Osteoblast (primary cell): ENCODE data around the gene ZXDC. TPM values are rescaled to one million over a fixed set of nuclear protein-coding genes. Genes with fewer than 3 reads are reported as not detected.

Experiments used
- DNase-seq: peaks from one replicate; pipeline ENCODE4 v3.0.0; 2011; ENCODE audit warnings: low spot score, mixed read lengths; ENCODE audit not compliant: insufficient read length; ENCODE audit errors: missing footprints
- H2AFZ ChIP-seq: 2 replicates; pipeline ENCODE4 v1.6.0; 2011; ENCODE audit warnings: mild to moderate bottlenecking, low read length
- H3K27ac ChIP-seq: 2 replicates; pipeline ENCODE4 v1.5.1; 2011; ENCODE audit warnings: mild to moderate bottlenecking, low read depth, low read length, moderate library complexity
- H3K27me3 ChIP-seq: 2 replicates; pipeline ENCODE4 v1.6.0; 2012; ENCODE audit warnings: mild to moderate bottlenecking, control low read depth, inconsistent platforms, low read length, moderate library complexity; ENCODE audit not compliant: insufficient read depth
- H3K36me3 ChIP-seq: 2 replicates; pipeline ENCODE4 v1.5.1; 2011; ENCODE audit warnings: mild to moderate bottlenecking, low read length, control low read depth, moderate library complexity; ENCODE audit not compliant: insufficient read depth
- H3K4me1 ChIP-seq: 2 replicates; pipeline ENCODE4 v1.5.1; 2011; ENCODE audit warnings: mild to moderate bottlenecking, low read length, control low read depth, moderate library complexity; ENCODE audit not compliant: insufficient read depth
- H3K4me2 ChIP-seq: 2 replicates; pipeline ENCODE4 v1.6.0; 2011; ENCODE audit warnings: mild to moderate bottlenecking, low read length; ENCODE audit not compliant: insufficient read depth
- H3K4me3 ChIP-seq: fragments of 200-600 bp; sonication (generic); 3 replicates; pipeline ENCODE4 v1.5.1; 2012; ENCODE audit warnings: mild to moderate bottlenecking, low read length, inconsistent platforms; ENCODE audit not compliant: insufficient read depth
- H3K79me2 ChIP-seq: 2 replicates; pipeline ENCODE4 v1.6.0; 2012; ENCODE audit warnings: mild to moderate bottlenecking, low read length, control low read depth, inconsistent platforms; ENCODE audit not compliant: insufficient read depth
- H3K9me3 ChIP-seq: 2 replicates; pipeline ENCODE4 v1.5.1; 2011; ENCODE audit warnings: low read depth, low read length, control low read depth
- H4K20me1 ChIP-seq: 2 replicates; pipeline ENCODE4 v1.6.0; 2012; ENCODE audit warnings: mild to moderate bottlenecking, low read length, control low read depth; ENCODE audit not compliant: insufficient read depth
- total RNA-seq: library from RNA; depleted of rRNA; stranded (reverse); fragments of >200 nt; gene quantifications from 2 replicates; pipeline ENCODE4 v1.2.3, GENCODE V29; 2012
- TF ChIP-seq, protein P1 (sequence below): IDR thresholded peaks from 2 replicates; pipeline ENCODE4 v1.5.1; 2011; ENCODE audit warnings: mild to moderate bottlenecking, low read depth, low read length, moderate library complexity; ENCODE audit errors: extremely low read depth

Gene ZXDC
- total RNA-seq, 1 donor = 27.1 TPM

DNA sequence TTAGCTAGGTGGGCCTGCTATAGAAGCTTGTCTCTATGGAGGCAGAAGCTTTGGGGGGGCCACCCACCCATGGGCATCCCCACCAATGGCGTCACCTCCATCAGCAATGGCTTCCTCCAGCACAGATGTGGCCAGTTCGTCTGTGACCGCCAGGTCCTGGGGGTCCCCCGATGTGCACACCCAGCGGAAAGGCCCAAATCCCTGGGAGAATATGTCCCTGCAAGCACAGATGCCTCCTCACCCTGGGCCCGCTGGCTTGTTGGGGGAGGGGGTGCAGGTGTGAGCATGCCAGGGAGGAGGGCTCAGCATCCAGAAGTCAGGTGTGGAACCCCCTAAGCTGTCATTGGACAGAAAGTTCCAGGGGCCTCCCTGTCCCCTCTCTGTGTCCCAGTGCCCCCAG is 22.3 kb upstream of the ZXDC start:
- TF ChIP-seq, protein P1, sequence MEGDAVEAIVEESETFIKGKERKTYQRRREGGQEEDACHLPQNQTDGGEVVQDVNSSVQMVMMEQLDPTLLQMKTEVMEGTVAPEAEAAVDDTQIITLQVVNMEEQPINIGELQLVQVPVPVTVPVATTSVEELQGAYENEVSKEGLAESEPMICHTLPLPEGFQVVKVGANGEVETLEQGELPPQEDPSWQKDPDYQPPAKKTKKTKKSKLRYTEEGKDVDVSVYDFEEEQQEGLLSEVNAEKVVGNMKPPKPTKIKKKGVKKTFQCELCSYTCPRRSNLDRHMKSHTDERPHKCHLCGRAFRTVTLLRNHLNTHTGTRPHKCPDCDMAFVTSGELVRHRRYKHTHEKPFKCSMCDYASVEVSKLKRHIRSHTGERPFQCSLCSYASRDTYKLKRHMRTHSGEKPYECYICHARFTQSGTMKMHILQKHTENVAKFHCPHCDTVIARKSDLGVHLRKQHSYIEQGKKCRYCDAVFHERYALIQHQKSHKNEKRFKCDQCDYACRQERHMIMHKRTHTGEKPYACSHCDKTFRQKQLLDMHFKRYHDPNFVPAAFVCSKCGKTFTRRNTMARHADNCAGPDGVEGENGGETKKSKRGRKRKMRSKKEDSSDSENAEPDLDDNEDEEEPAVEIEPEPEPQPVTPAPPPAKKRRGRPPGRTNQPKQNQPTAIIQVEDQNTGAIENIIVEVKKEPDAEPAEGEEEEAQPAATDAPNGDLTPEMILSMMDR = no peak
- Histone ChIP-seq H3K36me3 (no peaks in the 10 kb centered on the region), H3K27ac (no peak overlapping the region), H3K4me2 (no peak overlapping the region), H3K4me1 (no peaks in the 10 kb centered on the region), H4K20me1 (no peaks in the 10 kb centered on the region), H2AFZ (no peak overlapping the region), H3K79me2 (no peaks in the 10 kb centered on the region), H3K9me3 (no peaks in the 10 kb centered on the region), H3K27me3 (no peaks in the 10 kb centered on the region), H3K4me3 (no peak overlapping the region)
- no peak for DNase-seq

DNA sequence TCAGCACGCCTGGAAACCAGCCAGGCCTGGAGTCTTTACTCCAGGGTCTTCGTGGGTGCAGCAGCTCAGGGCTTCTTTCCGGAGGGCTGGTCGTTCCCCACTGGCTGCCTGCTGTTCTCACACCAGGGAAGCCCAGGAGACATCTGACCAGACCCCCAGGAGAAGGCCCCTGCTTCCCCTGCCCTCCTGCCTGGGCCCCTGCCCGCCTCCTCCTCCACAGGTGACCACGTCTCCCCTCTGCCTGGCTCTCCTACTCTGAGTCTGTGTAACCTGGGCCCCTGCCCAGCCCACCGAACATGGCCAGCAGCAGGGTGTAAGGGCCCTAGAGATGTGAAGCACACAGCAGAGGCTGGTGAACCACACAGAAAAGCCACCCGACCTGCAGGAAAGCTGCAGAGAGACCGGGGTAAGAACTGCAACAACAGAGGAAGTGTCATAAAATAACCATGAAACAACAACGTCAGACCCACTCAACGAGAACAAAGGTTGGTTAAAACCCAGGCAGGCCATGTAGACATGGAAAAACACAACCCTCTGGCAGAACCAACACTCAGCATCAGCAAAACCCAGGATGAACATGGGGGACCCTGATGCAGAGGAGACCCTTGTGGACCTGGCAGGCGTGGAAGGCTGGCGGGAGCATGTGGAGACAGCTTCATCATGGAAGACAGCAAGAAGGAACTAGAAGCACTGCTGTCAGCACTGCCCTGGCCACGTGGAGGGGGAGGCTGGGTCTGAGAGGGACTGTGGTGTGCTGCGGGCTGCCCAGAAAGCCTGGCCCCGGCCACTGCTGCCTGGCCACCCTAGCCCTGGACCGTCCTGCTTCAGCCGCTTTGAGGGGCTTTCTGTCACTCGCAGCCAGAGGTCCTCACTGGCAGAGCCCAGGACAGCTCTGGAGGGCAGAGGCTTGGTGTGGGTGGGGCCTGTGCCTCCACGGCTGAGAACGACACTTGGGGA is 21.5 kb upstream of the ZXDC start:
- Histone ChIP-seq H4K20me1 (no peaks in the 10 kb centered on the region), H2AFZ (no peak overlapping the region), H3K4me1 (no peaks in the 10 kb centered on the region), H3K36me3 (no peaks in the 10 kb centered on the region), H3K4me2 (no peak overlapping the region), H3K27me3 (no peaks in the 10 kb centered on the region), H3K4me3 (no peak overlapping the region), H3K27ac (no peak overlapping the region), H3K9me3 (no peaks in the 10 kb centered on the region), H3K79me2 (no peaks in the 10 kb centered on the region)
- DNase-seq = no peak
- TF ChIP-seq, protein P1 = no peak

DNA sequence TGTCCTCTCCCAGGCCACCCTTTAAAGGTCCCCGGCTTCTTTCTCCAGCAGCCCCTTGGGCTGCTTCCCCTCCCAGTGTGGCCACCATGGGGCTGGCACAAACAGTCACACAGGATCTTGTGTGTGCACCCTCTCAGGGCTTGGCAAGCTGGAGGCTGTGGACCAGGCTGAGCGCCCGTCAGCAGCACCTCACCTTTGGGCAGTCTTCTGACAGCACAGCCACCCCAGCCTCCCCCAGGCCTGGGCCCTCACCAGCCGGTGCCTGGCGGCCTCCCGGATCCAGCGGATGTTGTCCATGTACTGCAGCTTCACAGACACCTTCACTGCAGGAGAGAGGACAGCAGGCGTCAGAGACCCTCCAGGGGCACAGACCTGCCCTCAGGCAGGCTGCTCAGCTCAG is 20.1 kb upstream of the ZXDC start:
- Histone ChIP-seq H3K79me2 (no peaks in the 10 kb centered on the region), H2AFZ (no peak overlapping the region), H3K27ac (no peak overlapping the region), H3K9me3 (no peaks in the 10 kb centered on the region), H3K27me3 (peaks cover 10% of the 10 kb centered on the region), H3K4me2 (no peak overlapping the region), H3K4me3 (no peak overlapping the region), H3K36me3 (no peaks in the 10 kb centered on the region), H3K4me1 (no peaks in the 10 kb centered on the region), H4K20me1 (no peaks in the 10 kb centered on the region)
- TF ChIP-seq, protein P1 = no peak
- DNase-seq = no peak

DNA sequence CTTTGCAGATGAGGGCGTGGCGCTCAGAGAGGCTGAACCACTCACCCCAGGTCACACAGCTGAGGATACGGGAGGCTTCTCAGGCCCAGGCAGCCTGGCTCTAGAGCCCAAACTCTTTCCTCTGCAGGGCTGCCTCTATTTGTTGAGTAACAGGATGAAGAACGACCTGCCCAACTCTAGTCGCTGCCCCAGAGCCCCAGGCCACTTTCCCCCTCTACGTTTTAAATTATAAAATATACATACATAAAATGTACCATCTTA is 19.2 kb upstream of the ZXDC start:
- Histone ChIP-seq H3K4me1 (no peaks in the 10 kb centered on the region), H3K9me3 (no peaks in the 10 kb centered on the region), H2AFZ (no peak overlapping the region), H3K4me3 (no peak overlapping the region), H3K4me2 (no peak overlapping the region), H3K27ac (no peak overlapping the region), H3K79me2 (no peaks in the 10 kb centered on the region), H3K36me3 (no peaks in the 10 kb centered on the region), H3K27me3 (peaks cover 19% of the 10 kb centered on the region), H4K20me1 (no peaks in the 10 kb centered on the region)
- no peak for DNase-seq
- TF ChIP-seq, protein P1 = no peak
